GM15510 (cell line): ENCODE measurements around the gene GALNT9.

Experiments
- POLR2A ChIP-seq: IDR thresholded peaks from 3 replicates; pipeline ENCODE4 v1.6.1; 2011; ENCODE audit warnings: borderline replicate concordance; ENCODE audit not compliant: insufficient read length; ENCODE audit errors: extremely low read depth

GALNT9 gene

GRCh38 chr12:132270516-132270915 is 58.9 kb downstream of the GALNT9 start:
- TF ChIP-seq POLR2A, result no peak

GRCh38 chr12:132269271-132269968 is 60.0 kb downstream of the GALNT9 start:
- TF ChIP-seq POLR2A, result no peak

DNA sequence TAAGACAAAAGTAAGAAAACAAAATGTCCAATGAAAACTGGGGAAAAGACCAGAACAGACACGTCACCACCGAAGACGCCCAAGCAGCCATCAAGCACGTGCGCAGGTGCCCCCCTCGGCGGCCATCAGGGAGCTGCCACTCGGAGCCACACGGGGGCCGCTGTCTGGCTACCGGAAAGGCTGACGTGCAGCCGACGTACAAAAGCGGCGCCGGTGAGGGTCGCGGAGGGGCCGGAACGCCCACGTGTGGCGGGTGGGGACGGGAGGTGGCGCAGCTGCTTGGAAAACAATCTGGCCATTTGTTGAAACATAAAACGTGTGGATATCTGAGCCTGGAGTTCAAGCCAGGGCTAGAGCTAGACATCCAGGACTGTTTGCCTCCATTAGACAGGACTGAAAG is 60.7 kb downstream of the GALNT9 start:
- no peak for TF ChIP-seq POLR2A

DNA sequence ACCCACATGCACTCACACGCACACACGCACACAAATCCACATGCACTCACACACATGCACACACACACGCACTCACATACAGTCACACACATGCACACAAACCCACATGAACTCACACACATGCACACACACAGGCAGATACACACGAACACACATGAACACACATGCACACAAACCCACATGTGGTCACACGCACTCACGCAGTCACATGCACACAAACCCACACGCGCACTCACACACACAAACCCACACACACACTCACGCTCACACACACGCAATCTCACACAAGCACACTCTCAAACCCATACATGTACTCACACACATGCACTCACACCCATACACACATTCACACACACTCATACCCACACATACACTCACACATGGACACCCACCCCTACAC is 61.5 kb downstream of the GALNT9 start:
- no peak for TF ChIP-seq POLR2A

- TF ChIP-seq POLR2A, result no peak
These were observed 62.6 kb downstream of the GALNT9 start for GRCh38 chr12:132266802-132267201.

GRCh38 chr12:132266370-132266769 is 63.0 kb downstream of the GALNT9 start:
- TF ChIP-seq POLR2A, result no peak

DNA sequence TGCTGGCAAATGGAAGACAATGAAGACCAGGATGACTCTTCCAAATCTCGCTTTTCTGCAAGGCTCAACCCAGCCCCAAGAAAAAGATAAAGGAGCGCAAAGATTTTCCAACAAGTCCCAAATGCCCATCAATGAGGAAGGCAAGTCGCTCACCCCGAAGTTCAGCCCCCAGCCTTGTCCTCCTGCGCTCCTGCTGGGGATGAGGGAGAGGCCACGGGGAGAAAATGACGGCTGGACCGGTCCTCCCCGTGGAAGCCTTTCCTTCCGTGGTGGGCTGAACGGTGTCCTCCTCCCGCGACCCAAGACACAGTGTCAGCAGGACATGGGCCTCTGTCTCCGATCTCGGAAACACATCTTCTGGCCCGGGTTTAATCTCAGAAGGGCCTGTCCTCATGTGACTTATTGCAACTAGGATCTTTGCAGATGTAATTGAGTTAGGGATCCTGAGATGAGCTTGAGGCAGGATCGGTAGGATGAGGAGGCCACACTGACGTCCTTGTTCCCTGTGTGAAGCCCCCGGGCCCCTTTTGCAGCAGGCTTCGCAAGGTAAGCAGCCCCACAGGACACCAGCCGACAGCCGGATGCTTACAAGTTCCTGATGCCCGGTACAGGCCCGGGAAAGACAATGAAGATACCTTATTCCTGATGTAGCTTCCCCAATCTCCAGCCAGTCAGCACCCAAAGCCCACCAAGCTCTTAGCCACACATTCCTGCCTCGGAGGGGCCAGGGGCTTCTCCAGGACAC is 64.2 kb downstream of the GALNT9 start:
- TF ChIP-seq POLR2A, result no peak

GRCh38 chr12:132264086-132265010 is 65.0 kb downstream of the GALNT9 start:
- no peak for TF ChIP-seq POLR2A

- TF ChIP-seq POLR2A, result no peak
These were observed 65.8 kb downstream of the GALNT9 start for GRCh38 chr12:132263451-132264049.

GRCh38 chr12:132263061-132263360 is 66.4 kb downstream of the GALNT9 start:
- TF ChIP-seq POLR2A, result no peak

GRCh38 chr12:132262256-132263060 is 66.9 kb downstream of the GALNT9 start:
- no peak for TF ChIP-seq POLR2A

DNA sequence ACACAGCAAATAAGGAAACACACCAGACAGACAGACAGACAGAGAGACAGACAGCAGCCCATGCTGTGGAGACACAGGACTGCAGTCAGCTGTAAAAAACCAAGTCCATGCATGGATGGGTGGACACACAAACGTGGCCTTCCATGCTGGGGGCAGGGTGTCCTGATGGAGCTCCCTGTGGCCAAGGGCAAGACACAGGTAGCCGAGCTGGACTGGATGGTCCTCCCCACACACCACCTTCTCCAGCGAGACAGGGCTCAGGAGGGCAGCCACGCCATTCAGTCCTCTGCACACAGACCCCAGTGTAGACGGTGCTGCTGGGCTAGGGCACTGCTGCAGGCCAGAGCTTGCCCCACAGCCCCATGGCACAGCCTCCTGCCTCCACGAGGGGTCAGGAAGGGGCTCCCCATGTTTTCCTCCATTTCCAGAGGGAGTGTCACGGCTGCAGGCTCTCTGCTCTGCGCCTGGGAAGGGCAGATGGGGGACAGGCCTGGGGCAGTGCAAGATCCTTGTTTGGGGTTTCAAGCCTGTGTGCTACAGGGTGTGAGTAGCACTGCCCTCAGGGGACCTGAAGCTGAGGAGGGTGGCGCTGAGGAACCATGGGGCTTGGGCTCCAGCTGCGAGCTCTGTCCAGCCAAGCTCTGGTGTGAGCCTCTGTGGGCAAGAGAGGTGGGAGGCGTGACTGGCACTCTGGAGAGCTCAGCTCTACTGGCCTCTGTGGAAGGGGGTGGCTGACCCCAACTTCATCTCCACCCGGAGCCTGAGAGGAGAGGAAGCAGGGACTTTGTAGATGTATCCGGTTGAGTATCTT is 67.9 kb downstream of the GALNT9 start:
- no peak for TF ChIP-seq POLR2A

DNA sequence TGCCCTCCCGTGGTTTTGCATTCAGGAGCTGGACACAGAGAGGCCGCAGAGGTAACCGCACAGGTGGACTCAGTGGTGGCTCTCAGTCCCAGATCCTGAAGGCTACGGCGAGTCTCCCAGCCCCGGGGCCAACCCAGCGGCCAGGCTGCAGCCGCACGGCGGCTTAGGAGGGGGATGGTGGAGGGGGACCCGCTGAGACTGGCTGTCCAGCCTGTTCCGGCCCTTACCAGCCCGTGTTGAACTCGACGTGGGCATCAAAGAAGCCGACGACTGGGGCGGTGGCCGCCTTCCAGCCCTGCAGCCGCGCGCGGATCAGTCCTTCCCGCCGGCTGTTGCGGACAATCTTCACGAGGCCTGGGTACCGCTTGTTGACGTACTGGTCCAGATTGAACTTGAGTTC is 68.7 kb downstream of the GALNT9 start:
- TF ChIP-seq POLR2A, result no peak
